Heart left ventricle (tissue), 16 donors: ENCODE results near the gene LONRF2. TPM values are rescaled to one million over a fixed set of nuclear protein-coding genes. Genes with fewer than 3 reads are reported as not detected.

ENCODE experiments used
- ATAC-seq, 4 donors: fragments of 200-7000 bp; cut with Tn5 transposase; one replicate each; pipeline ENCODE4 v1.9.1; 2020 to 2022; ENCODE audit warnings: moderate library complexity in 4 of 4, mild to moderate bottlenecking in 3 of 4, moderate number of reproducible peaks in 1 of 4
- DNase-seq, 5 donors: peaks; one replicate each; pipeline ENCODE4 v3.0.0-alpha.2; 2020
- H3K27ac ChIP-seq, 12 donors: fragments of 200-600 bp; sonication (generic) in 4 of 12; one replicate each; pipeline versions ENCODE4 v1.5.0 to v1.8.0; 2016 to 2022; ENCODE audit warnings: mild to moderate bottlenecking in 2 of 12
- H3K27me3 ChIP-seq, 9 donors: fragments of 200-600 bp; sonication (generic) in 2 of 9; one replicate each; pipeline versions ENCODE4 v1.5.1 to v1.8.0; 2016 to 2022; ENCODE audit warnings: mild to moderate bottlenecking in 3 of 9
- H3K36me3 ChIP-seq, 9 donors: fragments of 200-600 bp; sonication (generic) in 2 of 9; one replicate each; pipeline versions ENCODE4 v1.5.0 to v1.8.0; 2018 to 2022; ENCODE audit warnings: mild to moderate bottlenecking in 2 of 9
- H3K4me1 ChIP-seq, 12 donors: fragments of 200-600 bp; sonication (generic) in 4 of 12; one replicate each; pipeline versions ENCODE4 v1.5.0 to v1.8.0; 2016 to 2022; ENCODE audit warnings: mild to moderate bottlenecking in 3 of 12
- H3K4me3 ChIP-seq, 12 donors: fragments of 200-600 bp; sonication (generic) in 4 of 12; one replicate each; pipeline versions ENCODE4 v1.5.0 to v1.8.0; 2017 to 2022; ENCODE audit warnings: mild to moderate bottlenecking in 9 of 12, moderate library complexity in 4 of 12
- H3K9me3 ChIP-seq, 12 donors: fragments of 200-600 bp; sonication (generic) in 4 of 12; one replicate each; pipeline versions ENCODE4 v1.5.0 to v1.8.0; 2016 to 2022; ENCODE audit warnings: mild to moderate bottlenecking in 1 of 12
- CTCF ChIP-seq, 12 donors: fragments of 200-600 bp; sonication (generic) in 4 of 12; IDR thresholded peaks; one replicate each; pipeline versions ENCODE4 v1.5.0 to v1.8.0; 2018 to 2022; ENCODE audit warnings: antibody characterized with exemption in 12 of 12, mild to moderate bottlenecking in 5 of 12
- POLR2A ChIP-seq, 2 donors: fragments of 450-650 bp; IDR thresholded peaks; one replicate each; pipeline ENCODE4 v1.6.1; 2017; ENCODE audit warnings: antibody characterized with exemption in 2 of 2, mild to moderate bottlenecking in 2 of 2, moderate library complexity in 2 of 2
- whole genome bisulfite sequencing, 4 donors: extraction: QIAGEN DNeasy Blood & Tissue Kit in 2 of 4; methylation state at CpG; one replicate each; pipeline versions ENCODE4 v1.1.5 to v1.1.7; 2013 to 2018; 5-methylcytosine and 5-hydroxymethylcytosine counted together
- intact Hi-C, 10 donors: fragments of 100-400 bp; cut with DNase I; formaldehyde crosslinking; loops; one replicate each; pipeline versions ENCODE4 v1.11.1 to v1.14.2; 2022
- polyA plus RNA-seq, 2 donors: library from polyadenylated mRNA; stranded (reverse); fragments of 200-250 nt; gene quantifications; one replicate each; pipeline ENCODE4 v1.2.3, GENCODE V29; 2013
- total RNA-seq, 9 donors: library from RNA; depleted of rRNA in 2 of 9; stranded (reverse); fragments of >200 nt in 2 of 9; fragmentation: NEBNext Ultra II Directional in 3 of 9; extraction: Animal tissue kit (Norgen Biotek cat#: 25700) in 3 of 9; gene quantifications; one replicate each; pipeline versions ENCODE4 v1.1.0 to v1.2.4, GENCODE V29; 2016 to 2023
- donor health status: ischemic (EF 13 %, LVEDD 7.1; RV severe dilation, severe dysfunction).
- donor health status: healthy with polysubstance abuse.
- donor health status: DM: no; HTN: yes; CAD: no.
- donor health status: DM: no; HTN: no; CAD: no.
- donor health status: ischemic (EF 25% LVEDD 6.9; RV normal size, moderate dysfunction).
- donor health status: ischemic (EF 25% LVEDD 5.7; RV mildly dilated, moderate dysfunction).
- donor health status: healthy.
- donor health status: DM: yes; HTN: yes; CAD: no.
- donor health status: ischemic (EF 35%, LVEDD 5.7; RV mildly dilated, moderate dysfunction).
- donor health status: nonischemic (EF 11% LVEDD 7.7; RV severe dilation, severe dysfunction).
- donor health status: DM: yes; HTN: yes; CAD: no.
- donor health status: PGD.
- donor health status: ischemic (EF 29% LVEDD 5.4; RV normal size, mild dysfunction).
- donor health status: nonischemic (EF 23%, LVEDD 6.1; RV moderate dilation, normal function).

Gene LONRF2
- total and polyA plus RNA-seq, 11 donors, result 2.4 to 29.7 (median 16.5) TPM

GRCh38 chr2:100262046-100262445 is 60.3 kb downstream of the LONRF2 start:
- Histone ChIP-seq H3K4me1 (peaks cover 0 to 16% (median 0%) of the 10 kb centered on the region in 12 donors), H3K36me3 (no peaks in the 10 kb centered on the region), H3K27me3 (no peaks in the 10 kb centered on the region), H3K4me3 (no peak overlapping the region), H3K27ac (peak overlapping the region in 1 of 12 donors; percentile 23), H3K9me3 (no peaks in the 10 kb centered on the region)
- DNase-seq (peak in 1 of 5 donors; percentile 52), ATAC-seq (no peak)
- TF ChIP-seq POLR2A (IDR thresholded peaks at IDR 0.05), result no peak
- no peak for TF ChIP-seq CTCF (IDR thresholded peaks at IDR 0.05)
- WGBS, 4 donors, result 82 to 93% (median 87%) methylated on average over 4 of the region's 4 CpGs
- intact Hi-C loops, result loop anchor here in 7 of 10 donors (2.0 to 5.0 kb wide), 3 partner anchors 119 to 705 kb away; no protein-coding TSS in a partner anchor

GRCh38 chr2:100260712-100261620 is 61.3 kb downstream of the LONRF2 start:
- Histone ChIP-seq H3K4me1 (peaks cover 0 to 16% (median 0%) of the 10 kb centered on the region in 12 donors), H3K27ac (no peak overlapping the region), H3K36me3 (no peaks in the 10 kb centered on the region), H3K27me3 (no peaks in the 10 kb centered on the region), H3K9me3 (no peaks in the 10 kb centered on the region), H3K4me3 (no peak overlapping the region)
- intact Hi-C loops, result loop anchor here in 7 of 10 donors (1.0 to 5.0 kb wide), 3 partner anchors 121 to 704 kb away; no protein-coding TSS in a partner anchor
- DNase-seq, result peak in 4 of 5 donors; percentile 52 to 74 (median 65)
- TF ChIP-seq POLR2A (IDR thresholded peaks at IDR 0.05), result no peak
- peak; percentile 44 to 73 (median 60) for TF ChIP-seq CTCF (IDR thresholded peaks at IDR 0.05)
- WGBS, 4 donors, result 60 to 71% (median 64%) methylated on average over 15 of the region's 15 CpGs
- peak in 3 of 4 donors; percentile 64 to 80 (median 70) for ATAC-seq

GRCh38 chr2:100259106-100259505 is 63.2 kb downstream of the LONRF2 start:
- TF ChIP-seq CTCF (IDR thresholded peaks at IDR 0.05), result no peak
- no peak for TF ChIP-seq POLR2A (IDR thresholded peaks at IDR 0.05)
- 77 to 90% (median 85%) methylated on average over 7 to 8 of the region's 8 CpGs for whole genome bisulfite sequencing, 4 donors
- intact Hi-C loops, result loop anchor here in 2 of 10 donors (2.0 to 5.0 kb wide), 2 partner anchors 697 to 700 kb away; no protein-coding TSS in a partner anchor
- DNase-seq (no peak), ATAC-seq (no peak)
- Histone ChIP-seq H3K27ac (no peak overlapping the region), H3K4me1 (peaks cover 0 to 16% (median 0%) of the 10 kb centered on the region in 12 donors), H3K27me3 (no peaks in the 10 kb centered on the region), H3K9me3 (no peaks in the 10 kb centered on the region), H3K4me3 (no peak overlapping the region), H3K36me3 (no peaks in the 10 kb centered on the region)

- H3K27me3 ChIP-seq, result no peaks in the 10 kb centered on the region
- H3K27ac ChIP-seq, result no peak overlapping the region
- no peak for DNase-seq
- peaks cover 0 to 16% (median 0%) of the 10 kb centered on the region in 12 donors for H3K4me1 ChIP-seq
- no peak overlapping the region for H3K4me3 ChIP-seq
- no peaks in the 10 kb centered on the region for H3K36me3 ChIP-seq
- H3K9me3 ChIP-seq, result no peaks in the 10 kb centered on the region
- TF ChIP-seq CTCF (IDR thresholded peaks at IDR 0.05), result no peak
- no peak for TF ChIP-seq POLR2A (IDR thresholded peaks at IDR 0.05)
- ATAC-seq, result peak in 2 of 4 donors; percentile 21 to 24
- intact Hi-C loops, result loop anchor here in 2 of 10 donors (2.0 to 5.0 kb wide), 2 partner anchors 696 to 699 kb away; no protein-coding TSS in a partner anchor
- whole genome bisulfite sequencing, 4 donors, result 44 to 61% (median 48%) methylated on average over 9 of the region's 9 CpGs
Measured at GRCh38 chr2:100257939-100258338, 64.4 kb downstream of the LONRF2 start.
